CD14-positive monocyte (primary cell): Measurements from ENCODE around the gene IGF2R. TPM values are rescaled to one million over a fixed set of nuclear protein-coding genes. Genes with fewer than 3 reads are reported as not detected.

Source experiments
- DNase-seq, 3 donors: peaks; one replicate each; pipeline ENCODE4 v3.0.0-alpha.2; 2011 to 2022
- H2AFZ ChIP-seq: 2 replicates; pipeline ENCODE4 v1.6.0; 2012; ENCODE audit warnings: mild to moderate bottlenecking, low read depth, low read length, inconsistent platforms; ENCODE audit not compliant: insufficient read depth, poor library complexity, severe bottlenecking
- H3K27ac ChIP-seq, 2 donors: 1 replicate in 1 of 2; 2 replicates in 1 of 2; pipeline ENCODE4 v1.5.1; 2012 to 2013; ENCODE audit warnings: low read length in 2 of 2, control low read depth in 1 of 2, inconsistent platforms in 1 of 2, low read depth in 1 of 2, mild to moderate bottlenecking in 1 of 2
- H3K27me3 ChIP-seq, 2 donors: one replicate each; pipeline versions ENCODE4 v1.6.0 to v1.6.1; 2011 to 2013; ENCODE audit warnings: low read length in 2 of 2; ENCODE audit not compliant: control insufficient read depth in 2 of 2, insufficient read depth in 2 of 2
- H3K36me3 ChIP-seq, 2 donors: replicated peaks in 1 of 2; 1 replicate in 1 of 2; 2 replicates in 1 of 2; pipeline versions ENCODE4 v1.5.1 to v1.6.1; 2012 to 2013; ENCODE audit warnings: low read length in 2 of 2, control low read depth in 1 of 2, inconsistent platforms in 1 of 2, mild to moderate bottlenecking in 1 of 2; ENCODE audit not compliant: insufficient read depth in 2 of 2, control insufficient read depth in 1 of 2
- H3K4me1 ChIP-seq, 2 donors: 1 replicate in 1 of 2; 2 replicates in 1 of 2; pipeline versions ENCODE4 v1.5.1 to v1.6.1; 2012 to 2013; ENCODE audit warnings: low read length in 2 of 2, control low read depth in 1 of 2, inconsistent platforms in 1 of 2, mild to moderate bottlenecking in 1 of 2, moderate library complexity in 1 of 2; ENCODE audit not compliant: insufficient read depth in 2 of 2, control insufficient read depth in 1 of 2
- H3K4me2 ChIP-seq: replicated peaks from 2 replicates; pipeline ENCODE3; 2012; ENCODE audit warnings: low read length, moderate library complexity, mild to moderate bottlenecking; ENCODE audit not compliant: poor library complexity, severe bottlenecking; ENCODE audit errors: extremely low read depth
- H3K4me3 ChIP-seq, 3 experiments: fragments of 200-600 bp in 1 of 3; sonication (generic) in 1 of 3; replicated peaks in 1 of 3; 1 replicate in 2 of 3; 2 replicates in 1 of 3; pipeline ENCODE4 v1.5.1; 2011 to 2013; ENCODE audit warnings: low read length in 3 of 3, mild to moderate bottlenecking in 3 of 3, control low read depth in 2 of 3, low read depth in 2 of 3, inconsistent platforms in 1 of 3, moderate library complexity in 1 of 3
- H3K79me2 ChIP-seq: 2 replicates; pipeline ENCODE4 v1.6.0; 2012; ENCODE audit warnings: mild to moderate bottlenecking, control low read depth, inconsistent platforms, low read length, moderate library complexity; ENCODE audit not compliant: insufficient read depth
- H3K9ac ChIP-seq: 2 replicates; pipeline ENCODE4 v1.6.0; 2017; ENCODE audit warnings: low read length, mild to moderate bottlenecking; ENCODE audit not compliant: insufficient read depth, poor library complexity, severe bottlenecking
- H3K9me3 ChIP-seq, 2 donors: replicated peaks in 1 of 2; 1 replicate in 1 of 2; 2 replicates in 1 of 2; pipeline versions ENCODE4 v1.5.1 to v1.6.1; 2012 to 2013; ENCODE audit warnings: low read length in 2 of 2, control low read depth in 1 of 2; ENCODE audit not compliant: control insufficient read depth in 1 of 2, insufficient read depth in 1 of 2
- H4K20me1 ChIP-seq: 2 replicates; pipeline ENCODE4 v1.6.0; 2012; ENCODE audit warnings: mild to moderate bottlenecking, low read length, control low read depth, moderate library complexity; ENCODE audit not compliant: insufficient read depth
- H3K27ac Mint-ChIP-seq, 7 donors: one replicate each; pipeline ENCODE4 v1.8.0; 2020; ENCODE audit warnings: mild to moderate bottlenecking in 7 of 7, mixed read lengths in 7 of 7, moderate library complexity in 6 of 7, inconsistent platforms in 2 of 7
- H3K27me3 Mint-ChIP-seq, 3 donors: one replicate each; pipeline ENCODE4 v1.8.0; 2021 to 2022; ENCODE audit warnings: low read depth in 3 of 3, mild to moderate bottlenecking in 3 of 3, mixed read lengths in 3 of 3, moderate library complexity in 3 of 3, inconsistent platforms in 1 of 3
- H3K36me3 Mint-ChIP-seq, 2 donors: one replicate each; pipeline ENCODE4 v1.8.0; 2020; ENCODE audit warnings: mixed read lengths in 2 of 2, inconsistent platforms in 1 of 2, mild to moderate bottlenecking in 1 of 2
- H3K4me1 Mint-ChIP-seq: one replicate; pipeline ENCODE4 v1.8.0; 2020; ENCODE audit warnings: mild to moderate bottlenecking, mixed read lengths
- H3K4me3 Mint-ChIP-seq, 2 donors: one replicate each; pipeline ENCODE4 v1.8.0; 2020; ENCODE audit warnings: mild to moderate bottlenecking in 2 of 2, mixed read lengths in 2 of 2, moderate library complexity in 1 of 2
- H3K9me3 Mint-ChIP-seq, 7 donors: one replicate each; pipeline ENCODE4 v1.8.0; 2020 to 2022; ENCODE audit warnings: mixed read lengths in 7 of 7, mild to moderate bottlenecking in 6 of 7, moderate library complexity in 6 of 7, inconsistent platforms in 2 of 7
- WGBS: methylation state at CpG from one replicate; pipeline ENCODE4 v1.1.5; 2013; ENCODE audit warnings: missing lambda C conversion rate; ENCODE audit not compliant: insufficient coverage; 5-methylcytosine and 5-hydroxymethylcytosine counted together
- intact Hi-C, 2 donors: fragments of 100-400 bp; cut with micrococcal nuclease; formaldehyde crosslinking; loops; one replicate each; pipeline versions ENCODE4 v1.15.0 to v1.15.1; 2023
- polyA plus RNA-seq, 3 donors: library from polyadenylated mRNA; depleted of rRNA in 1 of 3; unstranded in 2 of 3; stranded (reverse) in 1 of 3; fragments of 300-500 nt in 2 of 3; fragments of >200 nt in 1 of 3; fragmentation: Illumina TruSeq in 2 of 3; gene quantifications; 1 replicate in 2 of 3; 2 replicates in 1 of 3; pipeline ENCODE4 v1.2.3, GENCODE V29; 2012 to 2021
- TF ChIP-seq, protein P1 (sequence below): fragments of 200-600 bp; IDR thresholded peaks from one replicate; pipeline ENCODE4 v1.8.0; 2022; ENCODE audit warnings: antibody characterized with exemption, mild to moderate bottlenecking

Gene IGF2R
- polyA plus RNA-seq, 3 donors = 6.9 to 44.8 (median 8.2) TPM

DNA sequence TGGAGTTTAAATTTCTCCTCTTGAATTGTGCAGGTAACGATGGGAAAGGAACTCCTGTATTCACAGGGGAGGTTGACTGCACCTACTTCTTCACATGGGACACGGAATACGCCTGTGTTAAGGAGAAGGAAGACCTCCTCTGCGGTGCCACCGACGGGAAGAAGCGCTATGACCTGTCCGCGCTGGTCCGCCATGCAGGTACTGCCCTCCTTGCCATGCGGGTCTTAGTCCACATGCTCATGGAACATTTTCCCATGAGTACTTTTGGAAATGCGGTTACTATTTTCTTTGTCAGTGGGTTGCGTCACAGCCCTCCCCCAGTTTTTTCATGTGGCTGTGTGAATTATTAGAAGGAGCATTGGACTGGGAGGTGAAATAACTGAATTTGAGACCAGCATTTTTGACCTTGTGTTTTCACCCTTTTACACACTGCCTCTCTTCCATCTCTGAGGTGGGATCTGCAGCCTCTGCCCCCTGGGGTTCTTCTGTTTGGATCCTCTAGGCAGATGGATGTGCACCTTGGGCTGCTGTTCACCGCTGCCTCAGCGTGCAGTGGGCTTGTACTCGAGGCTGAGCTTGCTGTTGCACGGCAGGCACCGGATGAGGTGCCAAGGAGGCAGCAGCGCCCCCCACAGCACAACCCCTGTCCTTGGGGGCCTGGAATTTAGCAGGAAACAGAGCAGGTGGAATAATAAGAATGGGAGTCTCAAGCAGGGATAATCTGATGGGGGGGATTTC is 71.8 kb downstream of the IGF2R start:
- Histone ChIP-seq H3K27ac (no peak overlapping the region), H3K27me3 (no peaks in the 10 kb centered on the region), H4K20me1 (peaks cover 99% of the 10 kb centered on the region), H2AFZ (no peak overlapping the region), H3K36me3 (peaks cover 77 to 97% of the 10 kb centered on the region in 2 donors), H3K79me2 (no peaks in the 10 kb centered on the region), H3K9me3 (no peaks in the 10 kb centered on the region), H3K4me1 (no peaks in the 10 kb centered on the region), H3K9ac (no peak overlapping the region), H3K4me3 (no peak overlapping the region), H3K4me2 (no peak overlapping the region)
- H3K4me1 Mint-ChIP-seq = no peaks in the 10 kb centered on the region
- DNase-seq = no peak
- peaks cover 91 to 92% of the 10 kb centered on the region in 2 donors for H3K36me3 Mint-ChIP-seq
- peak overlapping the region in 1 of 7 donors; percentile 21 for H3K27ac Mint-ChIP-seq
- TF ChIP-seq, protein P1, sequence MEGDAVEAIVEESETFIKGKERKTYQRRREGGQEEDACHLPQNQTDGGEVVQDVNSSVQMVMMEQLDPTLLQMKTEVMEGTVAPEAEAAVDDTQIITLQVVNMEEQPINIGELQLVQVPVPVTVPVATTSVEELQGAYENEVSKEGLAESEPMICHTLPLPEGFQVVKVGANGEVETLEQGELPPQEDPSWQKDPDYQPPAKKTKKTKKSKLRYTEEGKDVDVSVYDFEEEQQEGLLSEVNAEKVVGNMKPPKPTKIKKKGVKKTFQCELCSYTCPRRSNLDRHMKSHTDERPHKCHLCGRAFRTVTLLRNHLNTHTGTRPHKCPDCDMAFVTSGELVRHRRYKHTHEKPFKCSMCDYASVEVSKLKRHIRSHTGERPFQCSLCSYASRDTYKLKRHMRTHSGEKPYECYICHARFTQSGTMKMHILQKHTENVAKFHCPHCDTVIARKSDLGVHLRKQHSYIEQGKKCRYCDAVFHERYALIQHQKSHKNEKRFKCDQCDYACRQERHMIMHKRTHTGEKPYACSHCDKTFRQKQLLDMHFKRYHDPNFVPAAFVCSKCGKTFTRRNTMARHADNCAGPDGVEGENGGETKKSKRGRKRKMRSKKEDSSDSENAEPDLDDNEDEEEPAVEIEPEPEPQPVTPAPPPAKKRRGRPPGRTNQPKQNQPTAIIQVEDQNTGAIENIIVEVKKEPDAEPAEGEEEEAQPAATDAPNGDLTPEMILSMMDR = no peak
- H3K4me3 Mint-ChIP-seq = no peak overlapping the region
- WGBS = 98% methylated on average over 16 of the region's 19 CpGs
- intact Hi-C loops = no loop called here
- H3K27me3 Mint-ChIP-seq = peaks cover 1 to 2% (median 2%) of the 10 kb centered on the region in 3 donors
- H3K9me3 Mint-ChIP-seq = peaks cover 0 to 1% (median 0%) of the 10 kb centered on the region in 7 donors

DNA sequence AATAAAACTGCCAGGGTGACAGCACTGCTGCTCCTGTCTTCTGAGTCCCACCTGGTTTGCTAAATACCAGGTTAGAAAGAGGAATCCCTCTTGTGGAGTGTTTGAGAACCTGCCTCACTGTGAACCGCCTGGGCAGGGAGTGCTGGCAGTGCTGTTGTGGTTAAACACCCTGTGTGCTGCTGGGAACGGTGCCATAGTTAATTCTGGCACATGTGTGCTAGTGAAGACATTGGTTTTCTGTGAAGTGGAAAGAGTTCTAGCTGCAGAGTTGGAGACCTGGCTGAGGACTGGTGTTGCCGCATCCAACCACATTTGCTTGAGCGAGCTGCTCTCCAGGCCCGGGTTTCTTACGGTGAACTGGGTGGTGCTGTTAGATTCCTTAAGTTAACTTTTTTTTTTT is 72.7 kb downstream of the IGF2R start:
- Mint-ChIP-seq H3K27me3 (peaks cover 0 to 2% (median 1%) of the 10 kb centered on the region in 3 donors), H3K4me1 (no peaks in the 10 kb centered on the region), H3K36me3 (peaks cover 91 to 92% of the 10 kb centered on the region in 2 donors), H3K9me3 (no peaks in the 10 kb centered on the region), H3K27ac (peak overlapping the region in 1 of 7 donors; percentile 68), H3K4me3 (no peak overlapping the region)
- Histone ChIP-seq H3K79me2 (no peaks in the 10 kb centered on the region), H3K4me1 (no peaks in the 10 kb centered on the region), H3K27me3 (no peaks in the 10 kb centered on the region), H3K36me3 (peaks cover 77 to 97% of the 10 kb centered on the region in 2 donors), H2AFZ (no peak overlapping the region), H4K20me1 (peaks cover 99% of the 10 kb centered on the region), H3K9ac (no peak overlapping the region), H3K27ac (no peak overlapping the region), H3K4me2 (no peak overlapping the region), H3K9me3 (no peaks in the 10 kb centered on the region), H3K4me3 (no peak overlapping the region)
- intact Hi-C loops = no loop called here
- TF ChIP-seq, protein P1 = no peak
- 46% methylated on average over 2 of the region's 6 CpGs for WGBS
- no peak for DNase-seq
